GM21723 (cell line): ENCODE measurements around the gene RPP21.
A peak's percentile ranks its signal among the peaks of the same experiment; 100 is the strongest.

ENCODE experiments used
- ATAC-seq: cut with Tn5 transposase; IDR thresholded peaks from one replicate; pipeline ENCODE4 v1.9.1; 2021; ENCODE audit warnings: mild to moderate bottlenecking, moderate library complexity; ENCODE audit not compliant: unreplicated experiment

RPP21 gene

DNA sequence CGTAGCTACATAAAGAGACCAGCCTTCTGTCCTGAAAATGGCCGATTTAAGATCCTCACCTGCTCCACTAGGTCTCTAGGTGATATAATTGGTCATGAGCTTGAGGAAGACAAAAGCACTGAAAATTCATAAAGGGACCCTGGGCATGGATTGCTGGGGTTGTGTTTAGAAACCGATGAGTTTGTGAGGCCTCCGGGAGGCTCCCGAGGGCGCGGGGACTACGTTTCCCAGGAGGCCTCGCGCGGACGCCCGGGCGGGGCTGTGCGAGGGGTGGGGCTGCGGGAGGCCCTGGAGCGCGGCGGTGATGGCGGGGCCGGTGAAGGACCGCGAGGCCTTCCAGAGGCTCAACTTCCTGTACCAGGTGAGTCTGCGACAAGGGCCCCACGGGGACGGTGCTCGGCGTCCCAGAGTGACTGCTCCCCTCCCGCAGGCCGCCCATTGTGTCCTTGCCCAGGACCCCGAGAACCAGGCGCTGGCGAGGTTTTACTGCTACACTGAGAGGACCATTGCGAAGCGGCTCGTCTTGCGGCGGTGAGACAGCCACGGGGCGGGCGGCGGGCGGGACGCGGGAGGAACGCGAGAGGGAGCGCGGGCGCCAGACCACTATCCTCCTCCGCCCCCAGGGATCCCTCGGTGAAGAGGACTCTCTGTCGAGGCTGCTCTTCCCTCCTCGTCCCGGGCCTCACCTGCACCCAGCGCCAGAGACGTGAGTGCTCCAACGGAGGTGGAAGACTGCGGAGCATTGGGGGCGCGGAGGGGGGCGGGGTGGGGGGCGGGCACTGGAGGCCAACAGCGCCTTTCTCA lies at the start of gene RPP21:
RPP21 (plus strand) TSS at position 289 of the 804 bp plus-strand sequence; CDS start at position 305, 16 bp downstream.
- ATAC-seq: peak; percentile 95

DNA sequence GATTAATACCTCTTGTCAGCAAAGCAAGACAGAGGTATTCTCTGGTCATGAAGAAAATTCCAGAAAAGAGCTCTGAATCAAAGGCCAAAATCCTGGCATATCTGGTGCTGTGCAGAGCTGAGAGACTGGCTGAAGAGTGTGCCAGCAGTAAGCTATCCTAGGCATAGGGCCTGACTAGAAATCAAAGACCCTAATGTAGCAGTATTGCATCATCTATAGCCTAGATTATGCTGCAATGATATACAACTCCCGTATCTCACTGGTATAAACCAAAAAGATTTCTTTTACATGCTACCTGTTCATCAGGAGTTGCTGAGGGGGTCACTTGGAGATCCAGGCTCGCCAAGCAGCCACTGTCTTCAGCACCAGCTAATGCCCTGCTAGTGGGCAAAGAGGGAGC lies 49.1 kb upstream of the RPP21 start:
- no peak for ATAC-seq

DNA sequence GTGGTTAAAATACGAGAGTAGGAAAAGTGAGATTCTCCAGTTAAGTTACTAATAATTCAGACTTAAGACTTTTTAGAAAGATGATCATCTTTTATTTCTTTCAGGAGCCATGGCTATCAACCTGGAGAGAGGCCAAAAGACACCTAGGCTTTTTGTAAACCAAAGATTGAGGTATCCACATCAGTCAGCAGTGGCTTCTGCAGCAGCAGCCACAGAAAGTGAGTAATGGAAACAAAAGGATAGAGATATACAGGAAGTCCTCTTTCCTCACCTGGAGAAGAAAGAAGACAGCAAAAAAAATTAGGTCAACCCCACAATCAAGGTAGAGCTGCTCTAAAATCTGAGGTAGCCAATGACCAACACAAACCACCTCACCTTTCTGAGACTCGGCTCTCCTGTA lies 41.0 kb upstream of the RPP21 start:
- no peak for ATAC-seq

DNA sequence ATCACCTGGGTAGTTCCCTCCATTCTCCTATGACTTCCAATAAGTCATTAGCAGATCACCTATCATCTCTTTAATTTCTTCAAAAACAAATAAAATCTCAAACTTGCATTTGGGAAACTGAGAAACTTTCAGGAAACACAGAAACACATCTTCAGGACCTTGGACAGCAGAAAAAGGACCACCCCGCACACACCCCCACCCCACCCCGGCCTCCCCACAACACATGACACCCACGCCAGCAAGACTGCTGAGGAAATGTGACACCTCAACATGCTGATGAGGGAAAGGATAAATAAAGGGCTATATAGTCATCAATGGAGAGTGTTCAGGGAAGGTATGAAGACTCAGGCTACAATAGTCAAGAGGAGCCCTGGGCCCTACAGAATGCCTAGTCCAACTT lies 33.9 kb upstream of the RPP21 start:
- ATAC-seq: no peak

DNA sequence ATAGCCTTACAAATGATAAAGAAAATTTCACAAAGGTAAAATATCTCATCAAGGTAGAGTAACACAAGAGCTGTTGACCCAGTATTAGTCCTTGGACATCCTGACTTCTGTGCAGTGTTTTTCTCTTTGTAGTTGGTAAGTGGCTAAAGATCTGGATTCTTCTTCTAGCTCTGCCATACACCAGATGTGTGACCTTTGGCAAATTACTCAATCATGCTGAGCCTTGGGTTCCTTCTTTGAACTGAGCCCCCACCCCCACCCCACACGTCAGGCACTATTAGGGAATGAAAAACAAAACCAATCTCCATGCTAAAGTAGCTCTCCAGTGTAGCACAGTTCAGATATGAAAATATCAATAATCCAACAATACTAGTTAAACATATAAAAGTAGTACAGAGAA lies 33.3 kb upstream of the RPP21 start:
- ATAC-seq: no peak

DNA sequence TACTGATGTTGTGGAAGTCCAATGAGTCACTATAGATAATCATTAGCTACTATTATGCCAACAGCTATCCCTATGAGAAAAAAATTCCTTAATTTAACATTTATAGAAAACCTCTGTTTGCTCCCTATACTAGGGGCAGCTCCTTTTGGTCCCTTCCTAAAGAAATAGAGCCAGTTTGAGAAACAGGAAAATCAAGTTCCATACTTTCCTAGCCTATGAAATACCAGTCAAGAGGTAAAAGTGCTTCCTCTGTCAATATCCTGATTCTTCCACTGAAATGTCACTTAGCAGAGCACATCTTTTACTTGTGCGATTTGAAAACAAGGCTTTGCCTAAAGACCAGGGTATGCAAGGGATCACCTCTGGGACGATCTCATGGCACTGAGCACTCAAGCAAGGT lies 32.7 kb upstream of the RPP21 start:
- no peak for ATAC-seq

DNA sequence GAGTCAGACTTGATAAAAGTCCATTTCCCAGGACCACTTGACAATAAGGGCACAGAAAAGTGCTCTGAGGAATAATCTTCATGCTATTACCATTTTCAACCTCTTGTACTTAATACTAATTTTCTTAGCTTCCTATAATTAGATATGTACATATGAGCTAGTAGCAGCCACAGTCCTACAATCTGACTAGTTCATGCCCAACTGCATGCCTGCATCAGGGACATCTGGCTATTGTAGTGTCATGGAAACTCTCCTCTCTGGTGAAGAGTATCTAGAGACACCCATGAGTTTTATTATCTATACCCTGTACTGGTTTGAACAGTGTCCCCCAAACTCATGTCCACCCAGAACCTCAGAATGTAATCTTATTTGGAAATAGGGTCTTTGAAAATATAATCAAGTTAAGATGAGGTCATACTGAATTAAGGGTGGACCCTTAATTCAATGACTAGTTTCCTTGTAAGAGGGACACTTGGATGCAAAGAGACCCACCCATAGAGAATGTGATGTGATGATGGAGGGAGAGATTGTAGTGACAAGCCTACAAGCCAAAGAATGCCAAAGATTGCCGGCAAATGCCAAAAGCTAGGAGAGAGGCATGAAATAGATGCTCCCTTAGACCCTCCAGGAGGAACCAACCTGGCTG lies 32.2 kb upstream of the RPP21 start:
- ATAC-seq: no peak

DNA sequence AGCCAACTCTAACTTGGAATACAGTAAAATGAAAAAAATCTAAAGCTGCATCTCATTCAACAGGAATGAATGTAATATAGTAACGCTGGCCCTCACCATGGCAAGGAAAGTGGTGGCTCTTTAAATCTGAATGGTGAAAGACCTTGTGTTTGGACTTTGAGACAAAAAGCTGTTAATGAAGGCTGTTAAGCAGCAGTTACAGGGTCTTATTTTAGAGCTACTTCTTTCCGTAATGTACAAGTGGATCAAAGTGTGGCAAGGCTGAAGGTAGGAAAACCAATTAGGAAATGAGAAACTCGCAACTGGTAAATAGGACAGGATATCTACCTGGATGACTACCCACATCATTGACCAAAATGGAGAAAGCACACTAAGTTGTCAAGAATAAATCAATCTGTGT lies 29.8 kb upstream of the RPP21 start:
- no peak for ATAC-seq

DNA sequence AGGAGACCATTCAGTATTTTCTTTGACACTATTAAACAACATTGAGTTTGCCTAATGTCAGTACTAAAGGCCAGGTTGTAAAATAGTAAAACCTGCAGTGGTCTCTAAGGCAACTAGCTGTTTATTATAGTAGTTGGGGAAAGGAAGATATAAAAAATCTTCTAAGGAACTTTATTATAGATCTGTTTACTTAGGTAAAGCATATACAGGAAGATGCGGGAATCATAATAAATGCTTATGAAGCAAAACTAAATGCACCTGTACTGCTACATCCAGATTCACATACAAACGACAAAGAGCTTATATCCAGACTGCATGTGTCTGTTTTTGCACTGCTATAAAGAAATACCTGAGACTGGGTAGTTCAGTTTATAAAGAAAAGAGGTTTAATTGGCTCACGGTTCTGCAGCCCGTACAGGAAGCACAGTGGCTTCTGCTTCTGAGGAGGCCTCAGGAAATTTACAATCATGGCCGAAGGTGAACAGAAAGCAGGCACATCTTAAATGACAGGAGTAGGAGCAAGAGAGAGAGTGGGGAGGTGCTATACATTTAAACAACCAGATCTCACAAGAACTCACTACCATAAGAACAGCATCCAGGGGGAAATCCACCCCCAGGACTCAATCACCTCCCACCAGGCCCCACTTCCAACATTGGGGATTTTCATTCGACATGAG lies 26.9 kb upstream of the RPP21 start:
- ATAC-seq: no peak

DNA sequence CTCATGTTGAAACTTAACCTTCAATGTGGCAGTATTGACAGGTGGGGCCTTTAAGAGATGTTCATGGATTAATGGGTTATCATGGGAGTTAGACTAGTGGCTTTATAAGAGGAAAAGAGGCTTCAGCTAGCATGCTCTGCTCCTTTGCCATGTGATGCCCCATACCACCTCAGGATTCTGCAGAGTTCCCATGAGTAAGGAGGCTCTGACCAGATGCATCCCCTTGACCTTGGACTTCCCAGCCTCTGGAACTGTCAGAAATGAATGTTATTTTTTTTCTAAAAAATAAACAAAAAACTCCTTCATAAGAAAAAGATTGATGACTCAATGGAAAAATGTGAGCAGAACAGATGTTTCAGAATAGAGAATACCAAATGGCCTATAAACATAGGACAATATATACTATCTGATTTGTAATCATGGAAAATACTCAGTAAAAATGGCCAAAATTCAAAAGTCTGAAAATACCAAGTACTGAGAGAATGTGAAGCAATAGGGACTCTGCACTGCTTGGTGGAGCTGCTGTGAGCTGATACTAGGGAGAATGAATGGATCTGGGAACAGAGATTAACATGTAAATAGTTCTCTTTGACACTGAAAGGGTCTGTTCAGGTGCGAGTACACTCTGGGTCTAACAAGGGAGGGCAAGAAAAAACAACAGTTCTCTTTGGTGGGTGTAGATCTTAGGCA lies 25.7 kb upstream of the RPP21 start:
- no peak for ATAC-seq

DNA sequence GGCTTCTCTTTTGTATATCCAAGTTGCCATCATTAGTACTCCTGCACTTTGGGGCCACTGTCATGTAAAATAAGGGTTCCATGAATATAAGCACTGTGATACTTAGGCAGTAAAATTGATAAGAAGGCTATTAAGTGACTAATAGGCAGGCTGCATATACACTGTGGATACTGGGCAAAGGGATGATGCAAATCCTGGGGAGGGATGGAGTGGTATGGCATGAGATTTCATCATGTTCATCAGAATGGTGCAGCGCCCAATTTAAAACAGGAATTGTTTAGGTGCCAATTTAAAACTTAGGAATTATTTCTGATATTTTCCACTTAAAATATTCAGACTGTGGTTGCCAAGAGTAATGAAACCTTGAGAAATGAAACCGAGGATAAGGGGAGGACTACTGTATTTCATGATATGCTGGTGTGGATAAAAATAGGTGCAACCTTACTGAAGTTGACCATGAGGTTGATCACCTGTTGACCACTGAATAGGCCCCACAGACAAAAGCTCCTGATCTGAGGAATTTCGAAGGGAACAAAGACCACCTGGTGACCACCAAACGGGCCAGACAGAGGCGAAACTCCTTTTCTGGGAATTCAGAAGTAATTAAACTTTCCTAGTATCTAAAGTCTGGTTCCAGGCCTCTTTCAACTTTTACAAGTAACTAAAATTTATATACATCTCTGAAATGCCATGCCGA lies 23.1 kb upstream of the RPP21 start:
- ATAC-seq: no peak

DNA sequence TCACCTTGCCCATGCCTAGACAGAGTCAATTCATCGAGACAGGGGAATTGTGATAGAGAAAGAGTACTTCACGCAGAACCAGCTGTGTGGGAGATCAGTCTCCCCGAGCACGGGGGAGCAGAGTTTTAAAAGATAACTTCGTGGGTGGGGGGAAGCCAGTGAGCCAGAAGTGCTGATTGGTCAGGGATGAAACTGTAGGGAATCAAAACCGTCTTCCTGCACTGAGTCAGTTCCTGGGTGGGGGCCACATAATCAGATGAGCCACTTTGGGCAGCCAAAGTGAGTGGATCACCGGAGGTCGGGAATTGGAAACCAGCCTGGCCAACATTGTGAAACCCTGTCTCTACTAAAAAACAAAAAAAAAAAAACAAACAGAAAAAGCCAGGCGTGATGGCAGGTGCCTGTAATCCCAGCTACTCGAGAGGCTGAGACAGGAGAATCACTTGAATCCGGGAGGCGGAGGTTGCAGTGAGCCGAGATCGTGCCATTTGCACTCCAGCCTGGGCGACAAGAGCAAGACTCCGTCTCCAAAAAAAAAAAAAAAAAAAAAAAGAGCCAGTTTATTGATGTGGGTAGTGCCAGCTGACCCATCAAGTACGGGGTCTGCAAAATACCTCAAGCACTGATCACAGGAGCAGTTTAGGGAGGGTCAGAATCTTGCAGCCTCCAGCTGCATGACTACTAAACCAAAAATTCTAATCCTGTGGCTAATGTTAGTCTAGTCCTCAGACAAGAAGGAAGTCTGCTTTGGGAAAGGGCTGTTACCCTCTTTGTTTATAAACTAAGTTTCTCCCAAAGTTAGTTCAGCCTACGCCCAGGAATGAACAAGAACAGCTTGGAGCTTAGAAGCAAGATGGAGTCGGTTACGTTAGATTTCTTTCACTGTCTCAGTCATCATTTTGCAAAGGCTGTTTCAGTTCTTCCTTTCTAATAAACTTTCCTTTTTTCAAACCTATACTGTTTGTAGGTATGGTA lies 22.1 kb upstream of the RPP21 start:
- ATAC-seq: no peak

DNA sequence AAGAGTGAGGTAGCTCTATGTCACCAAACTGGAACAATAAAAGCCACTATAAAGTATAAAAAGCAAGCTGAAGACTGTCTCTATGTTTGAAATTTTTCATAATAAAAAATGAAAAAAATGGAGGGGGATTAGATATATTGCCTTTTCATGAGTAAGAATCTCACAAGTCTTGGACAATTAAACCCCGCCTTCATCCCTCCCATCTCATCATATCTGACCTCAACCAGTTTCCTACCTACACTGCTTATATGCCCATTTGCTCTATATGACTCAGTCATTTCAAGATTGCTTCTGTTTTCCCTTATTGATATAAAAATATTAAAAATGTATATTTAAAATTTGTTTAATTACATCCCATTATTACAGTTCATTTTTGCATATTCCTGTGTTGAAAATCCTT lies 21.1 kb upstream of the RPP21 start:
- no peak for ATAC-seq

DNA sequence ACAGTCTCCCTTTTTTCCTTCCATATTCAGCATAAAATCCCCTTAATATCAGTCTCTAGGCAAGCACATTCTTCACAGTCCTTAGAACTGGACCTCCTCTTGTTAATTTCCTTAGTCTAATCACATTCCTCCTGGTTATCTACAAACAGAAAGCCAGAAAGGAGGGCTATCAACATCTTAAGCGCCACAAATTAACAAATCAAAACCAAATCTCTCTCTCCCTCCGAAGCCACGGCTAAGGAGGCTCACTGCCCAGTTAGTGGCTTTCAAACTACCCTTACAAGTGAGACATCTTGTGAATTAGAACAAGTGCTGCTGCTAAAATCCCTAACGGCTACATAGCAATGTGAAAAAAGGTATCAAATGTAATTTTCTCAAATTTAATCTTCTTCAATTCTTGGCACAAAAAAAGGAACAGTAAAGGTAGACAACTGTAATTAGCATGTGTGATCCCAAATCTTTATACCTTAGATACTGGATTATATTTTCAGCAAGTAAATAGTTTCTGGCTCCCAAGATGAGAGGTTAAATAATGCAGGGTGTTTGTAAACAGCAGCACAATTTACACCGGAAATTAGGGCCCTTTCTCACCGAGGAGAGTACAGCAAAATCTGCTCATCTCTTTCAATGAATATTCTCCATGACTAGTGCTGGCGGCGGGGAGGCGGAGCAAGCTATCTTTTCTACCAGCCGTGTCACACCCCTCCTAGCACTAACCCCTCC lies 19.6 kb upstream of the RPP21 start:
- peak; percentile 43 for ATAC-seq

DNA sequence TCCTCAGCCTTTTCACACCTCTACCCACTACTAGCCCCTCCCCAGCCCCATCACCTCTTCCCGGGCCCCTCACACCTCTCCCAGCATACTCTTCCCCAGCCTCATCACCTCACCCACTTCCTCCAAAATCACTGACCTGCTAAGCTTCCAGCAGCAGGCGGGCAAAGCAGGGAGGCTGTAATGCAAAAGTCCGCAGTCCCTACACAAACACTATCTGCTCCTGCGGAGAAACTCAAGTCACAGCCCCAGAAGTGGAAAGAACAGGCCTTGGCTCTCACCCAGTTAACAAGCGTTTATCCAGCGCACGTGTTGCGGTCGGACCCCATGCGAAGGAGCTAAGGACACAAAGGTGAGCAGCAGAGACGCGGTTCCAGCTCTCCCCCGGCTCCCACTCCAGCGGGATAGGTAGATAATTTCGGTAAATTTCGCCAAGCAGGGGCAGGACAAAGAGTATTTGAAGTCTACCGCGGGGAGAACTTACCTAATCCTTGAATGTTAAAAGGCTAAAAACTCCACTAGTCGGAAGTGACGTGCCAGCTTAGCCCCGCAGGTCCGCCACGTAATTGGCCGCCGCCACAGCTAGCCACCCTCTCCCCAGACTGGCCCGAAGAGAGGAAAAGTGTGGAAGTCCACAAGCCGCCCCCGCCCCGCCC lies 19.0 kb upstream of the RPP21 start:
- peak; percentile 48 for ATAC-seq

DNA sequence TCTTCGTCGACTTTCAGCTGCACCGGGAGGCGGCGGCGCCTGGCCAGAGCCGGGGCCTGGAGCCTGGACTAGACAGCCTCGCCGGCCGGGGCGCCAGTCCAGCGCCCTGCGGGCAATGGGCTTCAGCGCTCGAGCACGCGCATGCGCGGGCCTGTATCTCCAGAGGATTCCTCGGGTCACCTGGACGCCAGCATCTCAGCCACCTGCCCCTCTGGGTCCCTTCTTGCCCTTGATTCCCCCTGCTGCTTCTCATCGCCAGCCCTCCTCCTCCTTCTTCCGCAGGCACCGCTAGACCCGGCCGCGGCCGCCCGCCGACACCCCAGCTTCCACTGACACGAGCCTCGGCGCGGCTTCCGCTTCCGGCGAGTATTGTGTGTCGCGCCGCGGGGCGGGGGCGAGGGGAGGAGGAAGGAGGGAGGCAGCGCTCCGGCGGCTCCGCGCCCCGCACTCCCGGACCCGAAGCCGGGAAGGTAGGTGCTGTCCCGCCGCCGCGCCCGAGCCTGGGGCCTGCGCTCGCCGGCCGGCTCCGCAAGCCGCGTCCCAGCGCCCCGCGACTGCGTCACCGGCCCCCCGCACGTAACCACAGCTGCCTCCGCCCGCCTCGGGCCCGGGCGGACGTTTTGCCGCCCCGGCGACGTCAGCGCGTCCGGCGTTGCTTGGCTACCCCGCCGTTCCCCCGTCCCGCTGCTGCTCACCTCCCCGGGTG lies 18.3 kb upstream of the RPP21 start, which contains the start of gene TRIM39:
TRIM39 (plus strand) TSS at position 402 of the 706 bp plus-strand sequence. CDS start 2,391 bp downstream, outside the sequence.
- ATAC-seq: peak; percentile 76

DNA sequence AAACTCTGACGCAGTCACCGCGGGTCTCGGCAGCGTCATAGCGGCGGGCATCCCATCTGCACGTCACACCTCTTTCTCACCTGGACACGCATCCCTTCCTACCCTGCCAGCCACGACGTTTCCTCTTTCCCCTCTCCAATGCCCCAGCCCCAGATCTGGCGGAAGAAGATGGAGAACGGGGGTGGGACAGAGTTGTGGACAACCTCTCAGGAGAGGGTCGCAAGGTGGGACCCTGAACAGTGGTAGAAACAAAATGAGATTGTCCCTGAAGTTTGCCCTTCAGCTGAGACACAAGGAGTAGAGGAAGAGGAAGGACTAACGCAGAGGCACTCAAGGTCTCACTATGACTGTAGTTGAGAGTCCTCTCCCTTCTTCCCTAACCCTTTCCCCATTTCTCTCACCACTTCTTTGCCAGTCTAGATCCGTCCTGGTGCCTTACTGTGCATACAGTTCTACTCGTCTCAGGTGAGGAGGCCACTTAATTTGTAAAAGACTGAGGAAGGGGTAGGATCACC lies 17.7 kb upstream of the RPP21 start:
- no peak for ATAC-seq
